OCI-LY1 (cell line): Measurements from ENCODE around the gene PTPRG.

Source experiments
- H2AFZ ChIP-seq: fragments of 200-600 bp; sonication (generic), shearing (Covaris generic); 2 replicates; pipeline ENCODE4 v1.6.0; 2014; ENCODE audit warnings: antibody characterized with exemption, mild to moderate bottlenecking, low read length
- H3F3A ChIP-seq: fragments of 200-600 bp; sonication (generic), shearing (Covaris generic); 2 replicates; pipeline ENCODE4 v1.6.0; 2014; ENCODE audit warnings: mild to moderate bottlenecking, antibody characterized with exemption, low read length, moderate library complexity; ENCODE audit not compliant: insufficient read depth
- H3K27ac ChIP-seq: fragments of 200-600 bp; sonication (generic); 2 replicates; pipeline ENCODE4 v1.5.1; 2014; ENCODE audit warnings: low read length, mixed run types, mild to moderate bottlenecking, low read depth; ENCODE audit not compliant: poor library complexity, severe bottlenecking
- H3K27me3 ChIP-seq: fragments of 200-600 bp; sonication (generic); 2 replicates; pipeline ENCODE4 v1.6.0; 2014; ENCODE audit warnings: antibody characterized with exemption, mild to moderate bottlenecking, low read length, moderate library complexity; ENCODE audit not compliant: insufficient read depth
- H3K36me3 ChIP-seq: fragments of 200-600 bp; sonication (generic); 2 replicates; pipeline ENCODE4 v1.6.1; 2014; ENCODE audit warnings: mild to moderate bottlenecking, antibody characterized with exemption, low read length, moderate library complexity, mixed read lengths; ENCODE audit not compliant: insufficient read depth
- H3K4me1 ChIP-seq: fragments of 200-600 bp; sonication (generic); 2 replicates; pipeline ENCODE4 v1.5.1; 2014; ENCODE audit warnings: mild to moderate bottlenecking, low read length, moderate library complexity; ENCODE audit not compliant: insufficient read depth, severe bottlenecking
- H3K4me2 ChIP-seq: fragments of 200-600 bp; sonication (generic), shearing (Covaris generic); 2 replicates; pipeline ENCODE4 v1.6.1; 2014; ENCODE audit warnings: low read length
- H3K4me3 ChIP-seq: fragments of 200-600 bp; sonication (generic); 2 replicates; pipeline ENCODE4 v1.5.1; 2014; ENCODE audit warnings: low read length, low read depth, mild to moderate bottlenecking, mixed read lengths; ENCODE audit not compliant: poor library complexity, severe bottlenecking
- H3K79me2 ChIP-seq: fragments of 200-600 bp; shearing (Covaris generic); 2 replicates; pipeline ENCODE4 v1.6.1; 2016; ENCODE audit warnings: mixed run types, low read length, mixed read lengths; ENCODE audit not compliant: insufficient read depth
- H3K9ac ChIP-seq: fragments of 200-600 bp; sonication (generic), shearing (Covaris generic); 2 replicates; pipeline ENCODE4 v1.6.1; 2014; ENCODE audit warnings: mild to moderate bottlenecking, low read length, mixed read lengths
- H3K9me2 ChIP-seq: fragments of 200-600 bp; sonication (generic), shearing (Covaris generic); 2 replicates; pipeline ENCODE4 v1.6.1; 2014; ENCODE audit warnings: low read depth, mild to moderate bottlenecking, low read length, mixed read lengths
- H3K9me3 ChIP-seq: fragments of 200-600 bp; shearing (Covaris generic); 2 replicates; pipeline ENCODE4 v1.6.1; 2014; ENCODE audit warnings: low read length, mixed read lengths
- H4K20me1 ChIP-seq: fragments of 200-600 bp; sonication (generic), shearing (Covaris generic); 2 replicates; pipeline ENCODE4 v1.6.0; 2016; ENCODE audit warnings: mild to moderate bottlenecking, low read length; ENCODE audit not compliant: insufficient read depth
- CTCF ChIP-seq: fragments of 200-600 bp; sonication (generic), shearing (Covaris generic); IDR thresholded peaks from 2 replicates; pipeline ENCODE4 v1.5.1; 2017; ENCODE audit warnings: mild to moderate bottlenecking, antibody characterized with exemption, low read length, moderate library complexity, mixed read lengths
- EZH2 ChIP-seq: fragments of 200-600 bp; sonication (generic), shearing (Covaris generic); IDR thresholded peaks from 2 replicates; pipeline ENCODE4 v1.8.0; 2017; ENCODE audit warnings: borderline replicate concordance, mixed run types, mild to moderate bottlenecking, antibody characterized with exemption, low read length, moderate library complexity, mixed read lengths

Gene PTPRG

GRCh38 chr3:62015111-62015510 lies 453.7 kb downstream of the PTPRG start:
- TF ChIP-seq EZH2 (no peak), CTCF (no peak)
- Histone ChIP-seq H4K20me1 (no peaks in the 10 kb centered on the region), H3K4me3 (no peak overlapping the region), H3K27ac (no peak overlapping the region), H3K4me2 (no peak overlapping the region), H2AFZ (no peak overlapping the region), H3K9ac (no peak overlapping the region), H3K9me2 (no peaks in the 10 kb centered on the region), H3K36me3 (no peaks in the 10 kb centered on the region), H3K27me3 (no peaks in the 10 kb centered on the region), H3K9me3 (no peaks in the 10 kb centered on the region), H3K79me2 (no peaks in the 10 kb centered on the region), H3F3A (no peaks in the 10 kb centered on the region), H3K4me1 (no peaks in the 10 kb centered on the region)

- Histone ChIP-seq H3F3A (no peaks in the 10 kb centered on the region), H2AFZ (no peak overlapping the region), H3K79me2 (no peaks in the 10 kb centered on the region), H4K20me1 (no peaks in the 10 kb centered on the region), H3K4me3 (no peak overlapping the region), H3K27ac (no peak overlapping the region), H3K9me3 (no peaks in the 10 kb centered on the region), H3K36me3 (no peaks in the 10 kb centered on the region), H3K4me1 (no peaks in the 10 kb centered on the region), H3K9me2 (no peaks in the 10 kb centered on the region), H3K4me2 (no peak overlapping the region), H3K9ac (no peak overlapping the region), H3K27me3 (no peaks in the 10 kb centered on the region)
- TF ChIP-seq EZH2 (no peak), CTCF (no peak)
Measured at GRCh38 chr3:62019906-62020305, 458.5 kb downstream of the PTPRG start.

DNA sequence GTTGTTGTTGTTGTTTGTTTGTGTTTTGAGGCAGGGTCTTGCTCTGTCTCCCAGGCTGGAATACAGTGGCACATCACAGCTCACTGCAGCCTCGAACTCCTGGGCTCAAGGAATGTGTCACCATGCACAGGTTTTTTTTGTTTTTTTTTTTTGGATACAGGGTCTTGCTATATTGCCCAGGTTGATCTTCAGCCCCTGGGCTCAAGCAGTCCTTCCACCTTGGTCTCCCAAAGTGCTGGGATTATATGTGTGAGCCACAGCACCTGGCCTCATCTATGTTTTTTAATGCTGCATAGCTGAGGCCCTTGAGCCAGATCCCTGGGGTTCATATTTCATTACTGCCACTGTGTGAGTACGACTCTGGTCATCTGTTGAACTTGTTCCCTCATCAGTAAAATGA lies 459.3 kb downstream of the PTPRG start:
- TF ChIP-seq EZH2 (no peak), CTCF (no peak)
- Histone ChIP-seq H3K79me2 (no peaks in the 10 kb centered on the region), H4K20me1 (no peaks in the 10 kb centered on the region), H3F3A (no peaks in the 10 kb centered on the region), H3K27me3 (no peaks in the 10 kb centered on the region), H3K4me1 (no peaks in the 10 kb centered on the region), H3K9me2 (no peaks in the 10 kb centered on the region), H3K4me2 (no peak overlapping the region), H3K27ac (no peak overlapping the region), H3K9ac (no peak overlapping the region), H3K9me3 (no peaks in the 10 kb centered on the region), H2AFZ (no peak overlapping the region), H3K4me3 (no peak overlapping the region), H3K36me3 (no peaks in the 10 kb centered on the region)
